ENCODE measurements around the gene NEDD4.
"Not testable (repeated sequence)": the region's sequence is repeated elsewhere in the genome, so short reads cannot be mapped to it uniquely, and the experiment has no call there.

NEDD4 gene

DNA sequence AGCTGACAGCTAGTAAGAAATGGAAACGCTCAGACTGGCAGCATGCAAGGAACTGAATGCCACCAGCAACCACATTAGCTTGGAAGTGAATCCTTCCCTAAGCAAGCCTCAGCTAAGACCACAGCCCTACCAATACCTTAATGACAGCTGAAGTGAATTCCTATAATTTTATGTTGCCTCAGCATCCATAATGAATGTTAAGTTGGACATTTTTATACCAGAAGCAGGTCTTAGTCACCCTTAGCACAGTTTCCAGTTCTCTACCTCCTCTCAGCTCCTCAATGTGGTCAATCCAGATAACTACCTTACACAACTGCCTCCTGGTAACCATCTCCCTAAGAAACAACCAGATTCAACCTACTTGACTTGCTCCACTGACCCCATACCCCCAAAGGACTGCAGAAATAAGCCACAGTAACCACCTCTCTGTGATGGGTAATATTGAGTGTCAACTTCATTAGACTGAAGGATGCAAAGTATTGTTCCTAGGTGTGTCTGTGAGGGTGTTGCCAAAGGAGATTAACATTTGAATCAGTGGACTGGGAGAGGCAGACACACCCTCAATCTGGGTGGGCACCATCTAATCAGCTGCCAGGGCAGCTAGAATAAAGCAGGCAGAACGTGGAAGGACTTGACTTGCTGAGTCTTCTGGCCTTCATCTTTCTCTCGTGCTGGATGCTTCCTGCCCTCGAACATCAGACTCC lies 33.5 kb downstream of the NEDD4 start:
- in situ Hi-C loops (cut with HindIII; ENCODE audit: low sequenced_read_pairs): no loop called here

DNA sequence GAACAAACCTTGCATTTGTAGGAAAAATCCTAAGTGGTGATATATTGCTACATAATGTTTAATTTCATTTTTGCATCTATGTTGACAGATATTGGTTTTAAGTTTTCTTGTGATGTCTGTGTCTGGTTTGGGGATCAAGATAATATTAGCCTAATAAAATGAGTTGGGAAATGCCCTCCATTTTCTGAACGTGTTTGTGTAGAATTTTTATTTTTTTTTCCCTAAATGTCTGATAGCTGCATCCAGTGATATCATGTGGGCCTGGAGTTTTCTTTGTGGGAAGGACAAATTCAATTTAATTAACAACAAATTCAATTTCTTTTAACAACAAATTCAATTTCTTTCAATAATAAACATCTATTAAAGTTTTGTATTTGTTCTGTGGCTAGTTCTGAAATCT lies 35.1 kb downstream of the NEDD4 start:
- in situ Hi-C loops (cut with HindIII; ENCODE audit: low sequenced_read_pairs): no loop called here

DNA sequence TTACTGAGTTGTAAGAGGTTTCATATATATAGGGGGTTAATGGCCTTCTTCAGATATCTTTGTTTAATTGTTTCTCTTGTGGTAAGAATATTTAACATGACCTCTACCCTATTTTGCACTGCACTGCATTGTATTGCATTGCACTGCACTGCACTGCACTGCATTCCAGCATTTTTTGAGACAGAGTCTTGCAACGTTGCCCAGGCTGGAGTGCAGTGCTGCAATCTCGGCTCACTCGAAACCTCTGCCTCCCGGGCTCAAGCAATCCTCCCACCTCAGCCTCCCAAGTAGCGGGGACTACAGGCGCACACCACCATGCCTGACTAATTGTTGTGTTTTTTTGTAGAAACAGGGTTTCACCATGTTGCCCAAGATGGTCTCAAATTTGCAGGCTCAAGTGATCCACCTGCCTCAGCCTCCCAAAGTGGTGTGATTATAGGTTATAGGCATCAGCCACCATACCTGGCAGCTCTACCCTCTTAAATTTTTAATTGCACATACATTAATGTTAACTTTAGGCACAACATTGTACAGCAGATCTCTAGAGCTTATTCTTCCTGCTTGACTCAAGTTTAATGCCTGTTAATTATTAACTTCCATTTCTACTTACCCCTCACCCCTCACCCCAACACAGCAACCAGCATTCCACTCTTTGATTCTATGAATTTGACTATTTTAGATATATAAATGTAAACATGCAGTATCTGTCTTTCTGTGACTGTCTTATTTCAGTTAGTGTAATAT lies 38.4 kb downstream of the NEDD4 start:
- in situ Hi-C loops (cut with HindIII; ENCODE audit: low sequenced_read_pairs): no loop called here

DNA sequence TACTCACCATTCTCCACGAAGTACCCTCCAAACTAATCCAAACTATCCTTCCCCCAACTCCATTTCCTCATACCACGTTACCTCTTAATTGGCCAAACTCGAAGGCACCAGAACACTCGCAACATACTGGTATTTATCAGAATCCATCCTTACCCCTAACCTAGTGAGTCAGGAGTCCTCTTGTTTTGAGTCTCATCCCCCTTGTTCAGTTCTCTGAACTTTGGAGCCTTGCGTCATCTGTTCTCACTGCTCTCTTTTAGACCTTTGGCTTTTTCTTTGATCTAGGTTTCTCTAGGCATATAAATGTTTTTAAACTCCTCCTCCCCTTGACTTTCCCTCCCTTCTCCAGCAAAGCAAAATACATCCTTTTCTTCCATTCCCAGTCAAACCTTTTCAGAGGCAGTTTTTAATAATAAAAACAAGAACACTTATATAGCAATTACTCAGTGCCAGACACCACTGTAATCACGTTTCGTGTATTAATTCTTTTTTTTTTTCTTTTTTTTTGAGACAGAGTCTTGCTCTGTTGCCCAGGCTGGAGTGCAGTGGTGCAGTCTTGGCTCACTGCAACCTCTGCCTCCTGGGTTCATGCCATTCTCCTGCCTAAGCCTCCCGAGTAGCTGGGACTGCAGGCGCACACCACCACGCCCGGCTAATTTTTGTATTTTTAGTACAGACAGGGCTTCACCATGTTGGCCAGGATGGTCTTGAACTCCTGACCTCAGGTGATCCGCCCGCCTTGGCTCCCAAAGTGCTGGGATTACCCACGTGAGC lies 40.7 kb downstream of the NEDD4 start:
- in situ Hi-C loops (cut with HindIII; ENCODE audit: low sequenced_read_pairs): not testable (repeated sequence)

DNA sequence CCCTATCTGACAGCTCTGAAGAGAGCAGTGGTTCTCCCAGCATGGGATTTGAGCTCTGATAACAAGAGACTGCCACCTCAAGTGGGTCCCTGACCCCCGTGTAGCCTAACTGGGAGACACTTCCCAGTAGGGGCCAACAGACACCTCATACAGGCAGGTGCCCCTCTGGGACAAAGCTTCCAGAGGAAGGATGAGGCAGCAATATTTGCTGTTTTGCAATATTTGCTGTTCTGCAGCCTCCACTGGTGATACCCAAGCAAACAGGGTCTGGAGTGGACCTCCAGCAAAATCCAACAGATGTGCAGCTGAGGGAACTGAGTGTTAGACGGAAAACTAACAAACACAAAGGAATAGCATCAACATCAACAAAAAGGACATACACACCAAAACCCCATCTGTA lies 48.8 kb downstream of the NEDD4 start:
- in situ Hi-C loops (cut with HindIII; ENCODE audit: low sequenced_read_pairs): not testable (repeated sequence)

DNA sequence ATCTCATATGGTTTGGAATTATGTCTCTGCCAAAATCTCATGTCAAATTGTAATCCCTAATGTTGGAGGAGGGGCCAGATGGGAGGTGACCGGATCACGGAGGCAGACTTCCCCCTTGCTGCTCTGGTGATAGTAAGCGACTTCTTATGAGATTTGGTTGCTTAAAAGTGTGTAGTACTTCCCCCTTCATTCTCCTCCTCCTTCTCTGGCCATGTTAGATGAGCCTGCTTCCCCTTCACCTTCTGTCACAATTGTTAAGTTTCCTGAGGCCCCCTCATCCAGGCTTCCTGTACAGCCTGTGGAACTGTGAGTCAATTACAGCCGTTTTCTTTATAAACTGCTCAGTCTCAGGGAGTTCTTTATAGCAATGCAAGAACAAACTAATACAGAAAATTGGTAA lies 51.1 kb downstream of the NEDD4 start:
- in situ Hi-C loops (cut with HindIII; ENCODE audit: low sequenced_read_pairs): no loop called here

DNA sequence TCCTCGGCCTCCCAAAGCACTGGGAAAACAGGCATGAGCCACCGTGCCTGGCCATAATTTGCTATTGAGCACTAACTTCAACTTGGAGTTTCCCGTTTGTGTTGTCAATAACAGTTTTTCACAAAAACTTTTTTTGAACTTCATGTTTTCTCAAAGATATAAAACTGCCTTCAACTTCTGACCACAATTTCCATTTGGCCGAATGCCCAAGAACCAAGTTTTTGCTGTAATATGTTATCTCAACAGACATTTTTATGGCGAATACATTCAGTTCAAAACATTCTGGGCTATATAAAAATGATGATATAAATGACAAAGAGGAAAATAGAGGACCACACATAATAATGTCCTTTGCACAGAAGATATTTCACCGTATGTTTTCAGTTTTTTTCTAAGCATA lies 56.4 kb downstream of the NEDD4 start:
- in situ Hi-C loops (cut with HindIII; ENCODE audit: low sequenced_read_pairs): no loop called here

DNA sequence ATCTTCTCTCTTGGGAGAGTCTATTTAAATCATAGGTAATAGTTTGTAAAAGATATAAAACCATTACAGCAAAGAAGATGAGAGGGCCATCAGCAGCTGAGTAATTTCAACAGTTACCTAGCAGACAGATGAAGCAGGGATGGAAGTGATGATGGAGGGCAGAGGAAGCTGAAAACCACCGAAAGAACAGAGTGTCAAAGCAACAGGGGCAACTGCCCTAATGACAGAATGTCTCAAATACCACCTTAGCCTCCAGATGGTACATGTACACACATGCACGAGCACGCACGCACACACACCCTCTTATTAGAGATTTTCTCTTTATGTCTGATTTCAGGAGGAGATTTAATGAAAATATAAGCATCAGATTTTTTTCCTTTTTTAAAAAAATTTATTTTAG lies 64.5 kb downstream of the NEDD4 start:
- in situ Hi-C loops (cut with HindIII; ENCODE audit: low sequenced_read_pairs): no loop called here

DNA sequence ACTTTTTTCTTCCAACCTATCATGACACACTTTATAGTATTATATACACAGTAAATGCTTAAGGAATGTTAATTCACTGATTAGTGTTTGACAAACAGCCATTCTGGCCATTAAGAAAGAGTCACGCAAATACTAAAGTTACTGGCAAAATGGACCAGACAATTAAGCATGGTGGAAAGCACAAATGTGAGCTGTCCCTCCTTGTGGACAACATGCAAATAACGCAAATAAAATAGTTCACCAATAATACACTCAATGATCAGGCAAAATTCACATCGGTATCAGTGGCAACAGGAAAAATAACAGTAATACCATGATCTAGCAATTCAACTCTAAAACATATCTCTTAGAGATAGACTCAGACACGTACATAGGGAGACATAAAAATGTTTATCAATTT lies 71.7 kb downstream of the NEDD4 start:
- in situ Hi-C loops (cut with HindIII; ENCODE audit: low sequenced_read_pairs): no loop called here

DNA sequence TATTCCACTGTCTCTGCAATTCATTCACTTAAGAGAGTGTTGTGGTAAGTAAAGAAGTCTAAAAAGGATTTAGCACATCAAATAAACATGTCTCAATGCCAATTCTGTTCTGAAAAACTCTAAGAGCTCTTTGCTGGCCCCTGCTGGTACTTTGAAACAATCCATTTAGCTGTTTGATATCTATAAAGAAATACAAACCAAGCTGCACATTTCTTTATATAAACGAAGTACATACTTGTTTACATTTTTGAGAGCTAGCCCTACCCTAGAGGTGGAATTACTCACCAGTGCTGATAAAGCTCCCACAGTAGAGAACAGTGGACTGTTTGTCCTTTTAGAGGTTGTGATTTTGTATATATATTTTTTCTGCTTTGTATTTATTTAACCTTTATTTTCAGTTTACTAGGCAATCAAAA lies 75.5 kb downstream of the NEDD4 start:
- in situ Hi-C loops (cut with HindIII; ENCODE audit: low sequenced_read_pairs): no loop called here

DNA sequence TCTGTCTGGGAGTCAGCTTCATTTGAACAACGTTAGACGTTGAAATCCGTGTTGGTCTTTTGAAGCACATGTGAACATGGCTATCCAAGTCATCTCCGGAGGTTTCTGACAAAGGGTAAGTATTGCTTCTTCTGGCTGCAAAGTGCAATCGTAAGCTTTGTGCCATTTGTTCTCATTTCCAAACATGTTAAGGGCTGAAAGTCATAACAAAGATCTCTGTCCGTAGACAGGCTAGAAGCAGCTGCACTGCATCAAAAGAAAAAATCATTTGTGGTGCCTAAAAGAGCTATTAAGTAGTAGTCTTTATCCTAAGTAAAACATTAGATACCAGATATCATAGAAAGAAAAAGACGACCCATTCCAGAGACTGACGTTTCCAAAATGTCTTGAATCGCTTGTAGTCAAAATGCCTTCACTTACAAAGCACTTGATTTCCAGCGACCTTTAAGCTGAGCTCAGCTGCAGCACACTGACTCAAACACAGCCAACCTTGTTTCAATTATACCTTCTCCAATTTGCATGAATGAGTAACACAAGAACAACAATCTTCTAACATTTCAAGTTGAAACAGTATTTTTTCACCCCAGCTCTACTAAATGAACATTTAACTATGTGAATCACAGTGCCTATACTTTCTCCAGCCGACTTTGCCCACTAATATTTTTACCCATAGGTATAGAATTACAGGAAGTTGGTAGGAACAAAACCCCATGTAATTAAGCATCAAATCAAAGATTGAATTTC lies 76.6 kb downstream of the NEDD4 start:
- in situ Hi-C loops (cut with HindIII; ENCODE audit: low sequenced_read_pairs): no loop called here

DNA sequence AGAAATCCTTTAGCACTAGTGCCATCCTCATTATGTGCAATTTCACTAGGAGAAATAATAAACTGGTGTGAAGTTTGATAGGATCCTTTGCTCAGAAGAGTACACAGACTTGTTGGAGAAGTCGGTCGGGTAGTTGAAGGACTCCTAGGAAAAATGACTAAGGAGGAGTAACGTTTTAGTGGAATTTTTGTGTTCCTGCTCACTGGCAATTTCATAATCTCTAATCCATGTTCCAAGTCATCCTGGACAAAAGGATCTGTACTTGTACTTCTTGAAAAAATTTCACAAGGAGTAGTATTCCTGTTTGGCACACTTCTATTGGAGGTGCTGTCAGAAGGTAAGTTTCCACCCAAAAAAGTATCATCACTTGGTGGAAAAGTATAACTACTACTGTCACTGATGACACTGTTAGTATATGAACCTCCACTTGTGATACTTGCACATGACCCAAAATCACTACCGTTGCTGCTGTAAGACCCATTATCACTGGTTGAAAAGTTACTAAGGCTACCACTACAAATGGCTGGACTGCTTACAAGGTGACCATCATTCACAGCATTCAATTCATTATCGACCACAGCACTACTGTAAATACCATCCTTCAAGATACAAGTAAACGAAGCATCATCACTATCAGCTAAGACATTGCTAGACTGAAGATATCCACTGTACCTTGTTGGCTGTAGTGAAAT lies 77.4 kb downstream of the NEDD4 start:
- in situ Hi-C loops (cut with HindIII; ENCODE audit: low sequenced_read_pairs): no loop called here

DNA sequence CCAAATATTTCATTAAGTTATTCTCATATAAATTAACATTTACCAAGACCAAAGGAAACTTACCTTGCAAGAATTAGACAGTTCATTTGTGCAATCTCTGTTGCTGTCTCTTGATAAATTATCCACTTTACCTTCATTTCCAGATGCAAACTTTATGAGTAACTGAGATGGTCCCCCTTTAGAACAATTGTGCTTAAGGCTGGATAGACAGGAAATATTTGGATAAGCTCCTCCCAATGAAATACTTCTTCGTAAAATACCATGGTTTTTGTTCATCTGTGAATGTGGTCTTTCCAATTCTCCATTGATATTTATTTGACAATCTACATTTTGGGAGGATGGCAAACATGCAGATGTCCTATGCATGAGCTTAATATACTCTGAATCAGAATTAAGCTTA lies 78.2 kb downstream of the NEDD4 start:
- in situ Hi-C loops (cut with HindIII; ENCODE audit: low sequenced_read_pairs): no loop called here

DNA sequence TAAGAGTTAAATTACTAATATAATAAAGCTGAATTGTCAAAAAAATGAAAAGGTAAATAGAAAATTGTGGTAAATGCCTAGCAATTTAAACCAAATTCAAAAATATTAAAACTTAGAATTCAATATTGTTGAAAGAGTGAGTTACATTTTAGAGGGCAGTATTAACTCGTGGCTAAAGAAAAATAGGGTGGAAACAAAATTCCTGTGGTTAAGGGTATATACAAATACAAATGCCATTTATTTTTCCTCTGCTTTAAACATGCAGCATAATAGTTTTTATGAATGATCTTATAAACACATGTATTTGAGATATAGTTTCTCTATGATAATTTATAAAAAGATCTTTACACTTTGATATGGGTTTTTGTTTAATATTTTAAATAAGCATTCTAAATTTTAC lies 79.0 kb downstream of the NEDD4 start:
- in situ Hi-C loops (cut with HindIII; ENCODE audit: low sequenced_read_pairs): no loop called here

DNA sequence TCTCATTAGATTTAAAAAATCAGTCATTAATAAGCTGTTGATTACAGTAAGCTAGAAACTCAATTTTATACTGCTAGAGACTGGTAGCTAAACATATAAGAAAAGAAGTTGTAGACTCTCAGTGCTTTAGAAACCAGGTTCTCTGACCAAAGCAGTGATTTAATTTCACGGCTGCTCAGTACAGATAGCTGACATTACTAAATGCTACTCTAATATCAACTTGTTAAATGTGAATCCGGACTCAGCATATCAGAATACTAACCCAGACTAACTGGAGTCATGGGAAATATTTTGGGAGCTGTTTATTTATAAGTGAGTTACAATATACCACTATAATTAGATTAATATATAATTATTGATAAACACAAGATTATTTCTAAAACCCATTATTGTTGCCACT lies 80.4 kb downstream of the NEDD4 start:
- in situ Hi-C loops (cut with HindIII; ENCODE audit: low sequenced_read_pairs): no loop called here

DNA sequence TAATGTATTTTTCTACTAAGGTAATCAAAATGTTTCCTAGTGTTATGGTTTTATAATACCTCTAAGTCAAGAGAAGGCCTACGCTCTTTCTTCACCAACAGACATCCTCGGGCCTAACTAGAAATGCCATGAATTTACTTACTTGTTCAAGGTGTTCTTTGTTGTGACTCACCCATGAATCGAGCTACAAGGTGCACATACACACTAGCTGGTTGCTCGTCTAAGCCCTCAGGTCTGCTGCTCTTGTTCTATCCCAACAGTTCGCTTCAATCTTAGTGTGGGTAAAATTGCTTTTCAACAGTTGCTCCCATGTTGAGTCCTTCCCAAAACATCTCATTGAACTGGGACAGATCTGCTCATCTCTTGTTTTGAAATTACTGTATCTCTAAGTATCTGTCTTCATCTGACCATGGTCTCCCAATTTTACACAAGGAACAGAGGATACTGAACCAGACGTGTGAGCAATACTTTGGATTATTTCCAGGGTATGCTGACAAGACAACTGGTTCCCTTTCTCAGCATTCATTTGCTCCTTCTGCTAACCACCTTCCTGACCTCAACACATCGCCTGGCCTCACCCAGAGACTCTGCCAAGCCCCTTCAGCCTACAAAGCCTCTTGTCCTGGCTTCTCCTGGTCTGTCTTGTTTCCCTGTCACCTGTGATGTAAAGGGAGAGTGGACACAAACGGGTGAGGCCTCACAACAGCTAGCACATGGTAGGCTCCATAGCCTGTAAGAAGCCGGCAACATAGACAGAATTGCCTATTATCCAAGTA lies 84.2 kb downstream of the NEDD4 start:
- in situ Hi-C loops (cut with HindIII; ENCODE audit: low sequenced_read_pairs): no loop called here

DNA sequence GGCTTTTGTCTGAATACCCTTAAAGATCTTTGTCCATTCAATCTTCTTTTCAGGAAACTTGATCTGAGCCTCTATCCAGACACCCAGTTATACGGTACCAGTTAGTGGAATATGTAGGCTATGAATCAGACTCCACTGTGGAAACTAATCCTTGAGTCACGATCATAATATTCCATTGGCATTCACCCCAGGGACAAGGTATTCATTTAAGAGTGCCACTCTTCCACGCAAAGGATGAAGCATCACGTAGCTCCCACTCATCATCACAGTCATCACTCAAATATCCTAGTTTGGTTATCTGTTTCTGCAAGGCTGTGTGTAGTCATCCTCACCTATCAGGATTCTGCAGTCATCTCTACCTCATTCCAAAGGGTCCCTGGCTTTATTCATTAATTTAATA lies 85.6 kb downstream of the NEDD4 start:
- in situ Hi-C loops (cut with HindIII; ENCODE audit: low sequenced_read_pairs): no loop called here

DNA sequence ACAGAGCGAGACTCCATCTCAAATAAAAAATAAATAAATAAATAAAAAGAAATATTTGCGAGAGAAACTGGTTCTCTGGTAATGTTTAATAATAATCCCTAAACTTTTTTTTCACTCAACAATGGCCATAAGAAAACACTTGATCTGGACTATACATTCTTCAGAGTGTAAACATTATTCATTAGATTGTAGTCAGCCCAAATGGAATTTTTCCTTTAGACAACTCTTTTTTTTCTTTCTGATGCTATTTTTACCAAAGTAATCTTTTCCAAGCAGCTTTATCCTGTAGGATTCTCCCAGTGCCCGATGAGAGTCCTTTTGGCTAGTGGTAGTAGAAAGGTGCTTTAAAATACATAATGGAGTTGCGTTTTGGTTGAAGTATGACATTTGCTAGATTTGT lies 90.4 kb downstream of the NEDD4 start:
- in situ Hi-C loops (cut with HindIII; ENCODE audit: low sequenced_read_pairs): no loop called here

DNA sequence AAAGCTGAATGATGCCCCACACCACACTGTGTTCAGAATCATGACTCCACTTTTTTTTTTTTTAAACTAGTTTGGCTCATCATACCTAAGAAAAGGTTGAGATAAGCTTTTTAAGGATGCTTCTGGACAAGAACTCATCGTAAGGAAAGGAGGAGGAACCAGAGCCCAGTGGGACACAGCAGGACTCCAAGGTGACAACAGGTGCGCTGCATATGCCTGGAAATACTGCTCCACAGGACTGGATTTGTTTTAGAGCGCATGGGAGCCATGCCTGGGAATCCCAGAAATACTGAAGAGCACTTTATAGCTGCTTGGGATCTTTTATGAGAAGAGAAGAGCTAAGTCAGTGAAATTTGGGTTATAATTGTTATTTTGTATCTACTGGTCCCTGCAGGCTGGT lies 93.4 kb downstream of the NEDD4 start:
- in situ Hi-C loops (cut with HindIII; ENCODE audit: low sequenced_read_pairs): no loop called here

DNA sequence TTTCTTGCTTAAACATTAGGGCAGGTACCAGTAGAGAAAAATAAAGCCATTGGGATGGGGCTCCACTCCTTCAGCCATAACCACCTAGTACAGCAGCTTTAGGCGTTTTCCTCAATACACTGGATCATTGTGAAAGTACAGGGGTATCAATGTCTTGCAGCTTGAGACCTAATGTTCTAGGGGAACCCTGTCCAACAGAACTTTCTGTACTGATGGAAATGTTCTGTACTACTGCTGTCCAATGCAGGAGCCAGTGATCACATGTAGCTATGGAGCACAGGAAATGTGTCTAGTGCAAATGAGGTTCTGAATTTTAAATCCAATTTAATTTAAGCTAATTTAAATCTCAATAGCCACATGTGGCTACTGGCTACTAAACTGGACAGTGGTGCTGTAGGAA lies 93.9 kb downstream of the NEDD4 start:
- in situ Hi-C loops (cut with HindIII; ENCODE audit: low sequenced_read_pairs): no loop called here

Measured in DLD1 (cell line).